GM23338 (cell line): ENCODE results near the gene NEO1. TPM values are rescaled to one million over a fixed set of nuclear protein-coding genes. Genes with fewer than 3 reads are reported as not detected.

ENCODE experiments used
- ATAC-seq: fragments of 200-7000 bp; cut with Tn5 transposase; 3 replicates; pipeline ENCODE4 v1.9.1; 2020
- DNase-seq: peaks from one replicate; pipeline ENCODE4 v3.0.0-alpha.2; 2015; ENCODE audit warnings: low spot score
- H2AFZ ChIP-seq: fragments of 200-600 bp; sonication (generic); 2 replicates; pipeline ENCODE4 v1.8.0; 2016; ENCODE audit warnings: antibody characterized with exemption, mild to moderate bottlenecking, moderate library complexity
- H3F3A ChIP-seq: fragments of 200-600 bp; sonication (generic); replicated peaks from 2 replicates; pipeline ENCODE4 v1.8.0; 2017; ENCODE audit warnings: antibody characterized with exemption, mixed run types, low read depth
- H3K27ac ChIP-seq: fragments of 200-600 bp; sonication (generic); 2 replicates; pipeline ENCODE4 v1.6.1; 2016; ENCODE audit warnings: low read depth
- H3K27me3 ChIP-seq: fragments of 200-600 bp; sonication (generic); 2 replicates; pipeline ENCODE4 v1.8.0; 2016; ENCODE audit warnings: mild to moderate bottlenecking, mixed run types, moderate library complexity; ENCODE audit not compliant: insufficient read depth
- H3K36me3 ChIP-seq: fragments of 200-600 bp; sonication (generic); 2 replicates; pipeline ENCODE4 v1.8.0; 2016; ENCODE audit warnings: mild to moderate bottlenecking; ENCODE audit not compliant: insufficient read depth
- H3K4me1 ChIP-seq: fragments of 200-600 bp; sonication (generic); 2 replicates; pipeline ENCODE4 v1.8.0; 2016; ENCODE audit warnings: mild to moderate bottlenecking, moderate library complexity; ENCODE audit not compliant: insufficient read depth
- H3K4me2 ChIP-seq: fragments of 200-600 bp; sonication (generic); 2 replicates; pipeline ENCODE4 v1.7.1; 2017; ENCODE audit warnings: mixed run types
- H3K4me3 ChIP-seq: fragments of 200-600 bp; sonication (generic); 2 replicates; pipeline ENCODE4 v1.6.1; 2016; ENCODE audit warnings: mixed run types
- H3K79me2 ChIP-seq: fragments of 200-600 bp; sonication (generic); replicated peaks from 2 replicates; pipeline ENCODE4 v1.8.0; 2017; ENCODE audit warnings: mild to moderate bottlenecking; ENCODE audit not compliant: insufficient read depth
- H3K9me2 ChIP-seq: fragments of 200-600 bp; sonication (generic); 2 replicates; pipeline ENCODE4 v1.8.0; 2017; ENCODE audit not compliant: insufficient read depth
- H4K20me1 ChIP-seq: fragments of 200-600 bp; sonication (generic); replicated peaks from 2 replicates; pipeline ENCODE4 v1.8.0; 2017; ENCODE audit warnings: mild to moderate bottlenecking; ENCODE audit not compliant: insufficient read depth
- H3K27ac Mint-ChIP-seq: 2 replicates; pipeline ENCODE4 v1.8.0; 2020; ENCODE audit warnings: inconsistent platforms, mild to moderate bottlenecking, moderate library complexity, mixed read lengths
- H3K27me3 Mint-ChIP-seq: 3 replicates; pipeline ENCODE4 v1.8.0; 2022; ENCODE audit warnings: low read depth, mild to moderate bottlenecking, moderate library complexity, mixed read lengths, inconsistent platforms; ENCODE audit not compliant: insufficient read depth, poor library complexity
- H3K36me3 Mint-ChIP-seq: 3 replicates; pipeline ENCODE4 v1.8.0; 2021; ENCODE audit warnings: low read depth, mild to moderate bottlenecking, inconsistent platforms, moderate library complexity, mixed read lengths
- H3K4me1 Mint-ChIP-seq: 3 replicates; pipeline ENCODE4 v1.8.0; 2020; ENCODE audit warnings: mild to moderate bottlenecking, inconsistent platforms, mixed read lengths
- H3K4me3 Mint-ChIP-seq: 3 replicates; pipeline ENCODE4 v1.8.0; 2021; ENCODE audit warnings: moderate library complexity, mild to moderate bottlenecking, inconsistent platforms, mixed read lengths
- H3K9me3 Mint-ChIP-seq: 3 replicates; pipeline ENCODE4 v1.8.0; 2020; ENCODE audit warnings: moderate library complexity, mild to moderate bottlenecking, inconsistent platforms, mixed read lengths
- CREB1 ChIP-seq: fragments of 250-450 bp; sonication (Bioruptor Pico); IDR thresholded peaks from 2 replicates; pipeline ENCODE4 v1.5.0; 2020; ENCODE audit warnings: low read depth, mild to moderate bottlenecking, moderate library complexity
- CTCF ChIP-seq, 2 experiments: fragments of 200-600 bp in 1 of 2; sonication (generic) in 1 of 2; conservative IDR thresholded peaks; 2 replicates each; pipeline versions ENCODE4 v1.5.1 to v1.6.1; 2016 to 2017; ENCODE audit warnings: antibody characterized with exemption in 2 of 2, low read depth in 2 of 2, mild to moderate bottlenecking in 2 of 2, moderate library complexity in 1 of 2
- EZH2 ChIP-seq: fragments of 200-600 bp; sonication (generic); IDR thresholded peaks from one replicate; pipeline ENCODE4 v1.8.0; 2017; ENCODE audit warnings: antibody characterized with exemption, mild to moderate bottlenecking, low read depth; ENCODE audit not compliant: unreplicated experiment
- EZH2phosphoT487 ChIP-seq: fragments of 200-600 bp; sonication (generic); IDR thresholded peaks from one replicate; pipeline ENCODE4 v1.8.1; 2018; ENCODE audit warnings: antibody characterized with exemption; ENCODE audit not compliant: unreplicated experiment
- POLR2AphosphoS5 ChIP-seq: IDR thresholded peaks from 2 replicates; pipeline ENCODE4 v1.6.1; 2016; ENCODE audit warnings: antibody characterized with exemption, low read depth
- STAT1 ChIP-seq: IDR thresholded peaks from one replicate; pipeline ENCODE4 v1.6.1; 2016; ENCODE audit warnings: antibody characterized with exemption; ENCODE audit not compliant: unreplicated experiment
- ZNF114 ChIP-seq: fragments of 250-450 bp; sonication (Bioruptor Pico); IDR thresholded peaks from 2 replicates; pipeline ENCODE4 v1.5.0; 2020; ENCODE audit warnings: mild to moderate bottlenecking, moderate library complexity
- ZNF462 ChIP-seq: fragments of 250-450 bp; sonication (Bioruptor Pico); IDR thresholded peaks from 2 replicates; pipeline ENCODE4 v1.5.0; 2020; ENCODE audit warnings: mild to moderate bottlenecking, moderate library complexity
- polyA plus RNA-seq: library from polyadenylated mRNA; unstranded; fragments of >200 nt; fragmentation: Nextera tagmentation; extraction: Ambion mirVana; gene quantifications from 2 replicates; pipeline ENCODE4 v1.2.1, GENCODE V29; 2016
- total RNA-seq: library from RNA; depleted of rRNA; stranded (reverse); fragments of >200 nt; shearing (Covaris generic); gene quantifications from 2 replicates; pipeline ENCODE4 v1.2.3, GENCODE V29; 2014

Gene NEO1
- total and polyA plus RNA-seq, 2 experiments from 2014 or later = 8.4 to 45.8 TPM

GRCh38 chr15:73019154-73019553, 33.1 kb upstream of the NEO1 start (continued):
- TF ChIP-seq ZNF462 (CRISPR knock-in tag) (no peak), CREB1 (CRISPR knock-in tag) (no peak), POLR2AphosphoS5 (no peak), EZH2phosphoT487 (no peak), EZH2 (no peak)

- Histone ChIP-seq H3K4me1 (peaks cover 52% of the 10 kb centered on the region), H3K79me2 (no peaks in the 10 kb centered on the region), H2AFZ (peak overlapping the region; percentile 45; the same call in 1 of the 2 replicates), H3K4me3 (no peak overlapping the region), H3K27ac (no peak overlapping the region), H3K27me3 (no peaks in the 10 kb centered on the region), H3F3A (no peaks in the 10 kb centered on the region), H3K9me2 (peaks cover 15% of the 10 kb centered on the region), H4K20me1 (no peaks in the 10 kb centered on the region), H3K36me3 (no peaks in the 10 kb centered on the region), H3K4me2 (no peak overlapping the region)
- TF ChIP-seq STAT1 (no peak), CTCF (conservative IDR thresholded peaks at IDR 0.05; ENCODE audit: low read depth in 2 of 2) (no peak), ZNF114 (CRISPR knock-in tag) (no peak)
- H3K36me3 Mint-ChIP-seq = no peaks in the 10 kb centered on the region
- no peaks in the 10 kb centered on the region for H3K9me3 Mint-ChIP-seq
- H3K27me3 Mint-ChIP-seq = peaks cover 5% of the 10 kb centered on the region
- H3K27ac Mint-ChIP-seq = no peak overlapping the region
- DNase-seq (no peak), ATAC-seq (no peak)
- peaks cover 54% of the 10 kb centered on the region for H3K4me1 Mint-ChIP-seq
- no peak overlapping the region for H3K4me3 Mint-ChIP-seq
These were observed 32.6 kb upstream of the NEO1 start for GRCh38 chr15:73019601-73020146.
